Measurements from ENCODE around the gene CADM2. TPM values are rescaled to one million over a fixed set of nuclear protein-coding genes. Genes with fewer than 3 reads are reported as not detected.

CADM2 gene
- total and polyA plus RNA-seq, 2 experiments from 2014 or later: 13.3 to 47.5 TPM

DNA sequence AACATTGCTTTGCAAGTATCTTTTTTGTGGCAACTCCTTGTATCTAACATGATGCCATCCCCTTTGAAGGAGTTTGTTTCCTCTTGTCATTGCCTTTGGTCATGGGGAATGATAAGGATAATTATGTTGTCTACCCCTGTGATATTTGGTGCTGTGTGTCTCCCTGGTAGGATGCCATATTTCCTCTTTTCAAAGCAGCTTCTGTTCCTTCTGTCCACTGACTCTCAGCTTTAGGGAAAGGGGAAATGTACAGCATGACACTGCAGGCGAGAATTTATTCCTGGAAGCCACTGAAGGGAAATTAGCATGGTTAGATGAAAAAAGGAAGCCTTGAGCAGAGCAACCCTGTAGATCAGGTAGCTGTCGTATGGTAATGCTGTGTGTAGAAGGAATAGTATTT lies 576.7 kb downstream of the CADM2 start:
- no peak overlapping the region for H3K27ac ChIP-seq (ENCODE audit: low read depth)
- peaks cover 5% of the 10 kb centered on the region; the same call in 2 of the 3 replicates for H3K9me3 Mint-ChIP-seq
- H3K27me3 ChIP-seq (ENCODE audit: insufficient read depth): no peaks in the 10 kb centered on the region
- H3K4me3 ChIP-seq: no peak overlapping the region
- H3K4me2 ChIP-seq: no peak overlapping the region
- peaks cover 28% of the 10 kb centered on the region for H3K4me1 Mint-ChIP-seq
- ATAC-seq (no peak), DNase-seq (ENCODE audit: low spot score) (no peak)
- no peak overlapping the region for H3K4me3 Mint-ChIP-seq
- peaks cover 7% of the 10 kb centered on the region; the same call in 2 of the 3 replicates for H3K36me3 Mint-ChIP-seq (ENCODE audit: low read depth)
- no peaks in the 10 kb centered on the region for H4K20me1 ChIP-seq (replicated peaks; ENCODE audit: insufficient read depth)
- no peak overlapping the region for H2AFZ ChIP-seq
- no peaks in the 10 kb centered on the region for H3F3A ChIP-seq (replicated peaks; ENCODE audit: low read depth)
- H3K27me3 Mint-ChIP-seq (ENCODE audit: insufficient read depth, low read depth, poor library complexity): peaks cover 2% of the 10 kb centered on the region
- no peak for TF ChIP-seq ZNF462 (CRISPR knock-in tag; IDR thresholded peaks at IDR 0.05)
- TF ChIP-seq, protein P1, sequence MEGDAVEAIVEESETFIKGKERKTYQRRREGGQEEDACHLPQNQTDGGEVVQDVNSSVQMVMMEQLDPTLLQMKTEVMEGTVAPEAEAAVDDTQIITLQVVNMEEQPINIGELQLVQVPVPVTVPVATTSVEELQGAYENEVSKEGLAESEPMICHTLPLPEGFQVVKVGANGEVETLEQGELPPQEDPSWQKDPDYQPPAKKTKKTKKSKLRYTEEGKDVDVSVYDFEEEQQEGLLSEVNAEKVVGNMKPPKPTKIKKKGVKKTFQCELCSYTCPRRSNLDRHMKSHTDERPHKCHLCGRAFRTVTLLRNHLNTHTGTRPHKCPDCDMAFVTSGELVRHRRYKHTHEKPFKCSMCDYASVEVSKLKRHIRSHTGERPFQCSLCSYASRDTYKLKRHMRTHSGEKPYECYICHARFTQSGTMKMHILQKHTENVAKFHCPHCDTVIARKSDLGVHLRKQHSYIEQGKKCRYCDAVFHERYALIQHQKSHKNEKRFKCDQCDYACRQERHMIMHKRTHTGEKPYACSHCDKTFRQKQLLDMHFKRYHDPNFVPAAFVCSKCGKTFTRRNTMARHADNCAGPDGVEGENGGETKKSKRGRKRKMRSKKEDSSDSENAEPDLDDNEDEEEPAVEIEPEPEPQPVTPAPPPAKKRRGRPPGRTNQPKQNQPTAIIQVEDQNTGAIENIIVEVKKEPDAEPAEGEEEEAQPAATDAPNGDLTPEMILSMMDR (conservative IDR thresholded peaks at IDR 0.05; ENCODE audit: low read depth in 2 of 2): no peak
- no peak for TF ChIP-seq STAT1 (IDR thresholded peaks at IDR 0.05; ENCODE audit: unreplicated experiment)
- no peak for TF ChIP-seq EZH2 (IDR thresholded peaks at IDR 0.05; ENCODE audit: low read depth, unreplicated experiment)
- TF ChIP-seq EZH2phosphoT487 (IDR thresholded peaks at IDR 0.05; ENCODE audit: unreplicated experiment): no peak
- TF ChIP-seq JUNB (IDR thresholded peaks at IDR 0.05; ENCODE audit: unreplicated experiment): no peak
- TF ChIP-seq ZNF114 (CRISPR knock-in tag; IDR thresholded peaks at IDR 0.05): no peak
- no peak for TF ChIP-seq POLR2AphosphoS5 (IDR thresholded peaks at IDR 0.05; ENCODE audit: low read depth)
- no peak for TF ChIP-seq ZNF331 (CRISPR knock-in tag; IDR thresholded peaks at IDR 0.05; ENCODE audit: low read depth)
- TF ChIP-seq, protein P2, sequence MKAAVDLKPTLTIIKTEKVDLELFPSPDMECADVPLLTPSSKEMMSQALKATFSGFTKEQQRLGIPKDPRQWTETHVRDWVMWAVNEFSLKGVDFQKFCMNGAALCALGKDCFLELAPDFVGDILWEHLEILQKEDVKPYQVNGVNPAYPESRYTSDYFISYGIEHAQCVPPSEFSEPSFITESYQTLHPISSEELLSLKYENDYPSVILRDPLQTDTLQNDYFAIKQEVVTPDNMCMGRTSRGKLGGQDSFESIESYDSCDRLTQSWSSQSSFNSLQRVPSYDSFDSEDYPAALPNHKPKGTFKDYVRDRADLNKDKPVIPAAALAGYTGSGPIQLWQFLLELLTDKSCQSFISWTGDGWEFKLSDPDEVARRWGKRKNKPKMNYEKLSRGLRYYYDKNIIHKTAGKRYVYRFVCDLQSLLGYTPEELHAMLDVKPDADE (IDR thresholded peaks at IDR 0.05): no peak
- no peaks in the 10 kb centered on the region for H3K79me2 ChIP-seq (replicated peaks; ENCODE audit: insufficient read depth)
- no peaks in the 10 kb centered on the region for H3K9me2 ChIP-seq (ENCODE audit: insufficient read depth)
- no peak overlapping the region; the same call in 1 of the 2 replicates for H3K27ac Mint-ChIP-seq
- H3K4me1 ChIP-seq (ENCODE audit: insufficient read depth): peaks cover 22% of the 10 kb centered on the region; the same call in 1 of the 2 replicates
- H3K36me3 ChIP-seq (ENCODE audit: insufficient read depth): no peaks in the 10 kb centered on the region
